SH-SY5Y (cell line): Measurements from ENCODE around the gene OR6N1.

Source experiments
- GATA2 ChIP-seq: IDR thresholded peaks from 2 replicates; pipeline ENCODE4 v1.6.1; 2011; ENCODE audit warnings: mild to moderate bottlenecking, low read depth, low read length
- GATA3 ChIP-seq: IDR thresholded peaks from 2 replicates; pipeline ENCODE4 v1.6.1; 2011; ENCODE audit warnings: low read depth, mild to moderate bottlenecking, low read length, moderate library complexity

DNA sequence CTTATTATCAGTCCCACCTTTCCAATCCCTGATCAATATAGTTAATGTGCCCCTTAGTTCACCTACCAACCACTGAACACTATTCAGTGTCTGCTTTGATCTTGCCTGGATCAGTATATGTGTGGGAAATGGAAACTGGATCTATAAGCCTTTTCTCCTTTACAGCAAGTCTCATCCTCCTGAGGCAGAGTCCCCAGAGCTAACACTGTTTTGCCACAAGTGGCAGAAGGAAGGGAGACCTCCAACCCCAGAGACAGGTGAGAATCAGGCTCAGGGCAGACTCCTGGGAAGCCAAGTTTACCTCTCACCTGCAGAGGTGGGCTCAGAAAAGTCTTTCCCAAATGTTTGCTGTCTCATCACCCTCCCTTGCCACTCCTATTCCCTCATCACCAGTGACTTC lies 9.1 kb upstream of the OR6N1 start, which contains the start of gene OR6N2:
- TF ChIP-seq GATA3 (no peak), GATA2 (no peak)
